ENCODE measurements around the gene SLC35F3. TPM values are rescaled to one million over a fixed set of nuclear protein-coding genes. Genes with fewer than 3 reads are reported as not detected.

Gene SLC35F3
- polyA plus RNA-seq, 1 donor (not counting 4 experiments of a cell fraction or from before 2014, with no cell fraction given), result 13.8 TPM

- Histone ChIP-seq H3K27me3 (ENCODE audit: control insufficient read depth, extremely low read depth, insufficient read depth, low read length) (no peaks in the 10 kb centered on the region), H3K79me2 (ENCODE audit: control insufficient read depth, insufficient read depth, low read length) (peaks cover 1% of the 10 kb centered on the region), H3K9me1 (ENCODE audit: control insufficient read depth, extremely low read depth, insufficient read depth, low read length) (no peaks in the 10 kb centered on the region), H2AFZ (ENCODE audit: control insufficient read depth, low read length) (no peak overlapping the region), H3K36me3 (ENCODE audit: control insufficient read depth in 2 of 2, extremely low read depth in 1 of 2, insufficient read depth in 2 of 2, low read length in 2 of 2) (no peaks in the 10 kb centered on the region), H3K27ac (ENCODE audit: control insufficient read depth, insufficient read depth, low read length) (no peak overlapping the region), H3K9ac (ENCODE audit: control insufficient read depth, extremely low read depth, insufficient read depth, low read length) (no peak overlapping the region), H3K4me3 (ENCODE audit: control insufficient read depth in 2 of 3, extremely low read depth in 1 of 3, insufficient read depth in 2 of 3, low read depth in 1 of 3, low read length in 3 of 3) (no peak overlapping the region), H4K20me1 (ENCODE audit: control insufficient read depth, extremely low read depth, insufficient read depth, low read length) (no peaks in the 10 kb centered on the region), H3K4me2 (ENCODE audit: control insufficient read depth, extremely low read depth, insufficient read depth, low read depth, low read length) (peak overlapping the region; percentile 22), H3K9me3 (ENCODE audit: control insufficient read depth, low read depth, low read length) (no peaks in the 10 kb centered on the region), H3K4me1 (ENCODE audit: control insufficient read depth, extremely low read depth, insufficient read depth, low read length) (peaks cover 6% of the 10 kb centered on the region)
- no peak for DNase-seq (ENCODE audit: low read depth, low spot score)
- dilution Hi-C loops (cut with MboI; ENCODE audit: extremely low pct_ligation_motif_present, low sequenced_read_pairs), result no loop called here
- no peak for TF ChIP-seq EZH2 (IDR thresholded peaks at IDR 0.05; ENCODE audit: low read length)
- TF ChIP-seq, protein P1, sequence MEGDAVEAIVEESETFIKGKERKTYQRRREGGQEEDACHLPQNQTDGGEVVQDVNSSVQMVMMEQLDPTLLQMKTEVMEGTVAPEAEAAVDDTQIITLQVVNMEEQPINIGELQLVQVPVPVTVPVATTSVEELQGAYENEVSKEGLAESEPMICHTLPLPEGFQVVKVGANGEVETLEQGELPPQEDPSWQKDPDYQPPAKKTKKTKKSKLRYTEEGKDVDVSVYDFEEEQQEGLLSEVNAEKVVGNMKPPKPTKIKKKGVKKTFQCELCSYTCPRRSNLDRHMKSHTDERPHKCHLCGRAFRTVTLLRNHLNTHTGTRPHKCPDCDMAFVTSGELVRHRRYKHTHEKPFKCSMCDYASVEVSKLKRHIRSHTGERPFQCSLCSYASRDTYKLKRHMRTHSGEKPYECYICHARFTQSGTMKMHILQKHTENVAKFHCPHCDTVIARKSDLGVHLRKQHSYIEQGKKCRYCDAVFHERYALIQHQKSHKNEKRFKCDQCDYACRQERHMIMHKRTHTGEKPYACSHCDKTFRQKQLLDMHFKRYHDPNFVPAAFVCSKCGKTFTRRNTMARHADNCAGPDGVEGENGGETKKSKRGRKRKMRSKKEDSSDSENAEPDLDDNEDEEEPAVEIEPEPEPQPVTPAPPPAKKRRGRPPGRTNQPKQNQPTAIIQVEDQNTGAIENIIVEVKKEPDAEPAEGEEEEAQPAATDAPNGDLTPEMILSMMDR (optimal IDR thresholded peaks at IDR 0.05 in 1 of 3, IDR thresholded peaks at IDR 0.05 in 1 of 3, conservative IDR thresholded peaks at IDR 0.05 in 1 of 3; ENCODE audit: extremely low read depth in 1 of 3, insufficient read depth in 2 of 3, low read length in 3 of 3), result peak in 1 of 3 experiments; percentile 22
- FAIRE-seq, result peak; percentile 86
Observed at GRCh38 chr1:233982827-233983518, 78.5 kb downstream of the SLC35F3 start.

DNA sequence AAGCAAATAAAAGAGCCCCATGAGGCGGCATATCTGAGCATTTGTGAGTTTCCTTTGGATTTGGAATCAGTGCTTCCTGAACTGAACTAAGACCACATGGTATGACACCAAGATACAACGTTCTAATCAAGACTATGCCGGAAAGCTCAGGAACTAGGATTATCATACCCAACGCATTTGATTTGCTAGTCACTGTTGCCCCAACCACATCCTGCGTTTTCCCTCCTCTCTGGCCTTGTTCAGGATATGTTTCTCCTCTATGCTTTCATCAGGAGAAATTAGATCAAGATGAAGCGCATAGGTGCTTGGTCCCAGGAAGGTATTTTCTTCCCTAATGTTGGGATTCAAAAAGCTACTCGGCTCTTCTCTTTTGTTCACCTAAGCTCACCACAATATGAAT, 79.3 kb downstream of the SLC35F3 start:
- H3K79me2 ChIP-seq (ENCODE audit: control insufficient read depth, insufficient read depth, low read length), result peaks cover 1% of the 10 kb centered on the region
- no peaks in the 10 kb centered on the region for H3K9me3 ChIP-seq (ENCODE audit: control insufficient read depth, low read depth, low read length)
- H4K20me1 ChIP-seq (ENCODE audit: control insufficient read depth, extremely low read depth, insufficient read depth, low read length), result no peaks in the 10 kb centered on the region
- H3K27ac ChIP-seq (ENCODE audit: control insufficient read depth, insufficient read depth, low read length), result no peak overlapping the region
- no peak overlapping the region for H3K4me3 ChIP-seq (ENCODE audit: control insufficient read depth in 2 of 3, extremely low read depth in 1 of 3, insufficient read depth in 2 of 3, low read depth in 1 of 3, low read length in 3 of 3)
- FAIRE-seq (peak; percentile 73), DNase-seq (ENCODE audit: low read depth, low spot score) (no peak)
- no peaks in the 10 kb centered on the region for H3K27me3 ChIP-seq (ENCODE audit: control insufficient read depth, extremely low read depth, insufficient read depth, low read length)
- no peaks in the 10 kb centered on the region for H3K36me3 ChIP-seq (ENCODE audit: control insufficient read depth in 2 of 2, extremely low read depth in 1 of 2, insufficient read depth in 2 of 2, low read length in 2 of 2)
- H3K4me2 ChIP-seq (ENCODE audit: control insufficient read depth, extremely low read depth, insufficient read depth, low read depth, low read length), result no peak overlapping the region
- TF ChIP-seq EZH2 (IDR thresholded peaks at IDR 0.05; ENCODE audit: low read length), result no peak
- TF ChIP-seq, protein P1 (optimal IDR thresholded peaks at IDR 0.05 in 1 of 3, IDR thresholded peaks at IDR 0.05 in 1 of 3, conservative IDR thresholded peaks at IDR 0.05 in 1 of 3; ENCODE audit: extremely low read depth in 1 of 3, insufficient read depth in 2 of 3, low read length in 3 of 3), result no peak
- peaks cover 6% of the 10 kb centered on the region for H3K4me1 ChIP-seq (ENCODE audit: control insufficient read depth, extremely low read depth, insufficient read depth, low read length)
- dilution Hi-C loops (cut with MboI; ENCODE audit: extremely low pct_ligation_motif_present, low sequenced_read_pairs), result no loop called here
- no peak overlapping the region for H3K9ac ChIP-seq (ENCODE audit: control insufficient read depth, extremely low read depth, insufficient read depth, low read length)
- no peaks in the 10 kb centered on the region for H3K9me1 ChIP-seq (ENCODE audit: control insufficient read depth, extremely low read depth, insufficient read depth, low read length)
- no peak overlapping the region for H2AFZ ChIP-seq (ENCODE audit: control insufficient read depth, low read length)
